ENCODE data around the gene MPPED1. TPM values are rescaled to one million over a fixed set of nuclear protein-coding genes. Genes with fewer than 3 reads are reported as not detected.

MPPED1 gene
- total and polyA plus RNA-seq, 4 experiments from 2014 or later = not detected

GRCh38 chr22:43393132-43393843 lies 18.5 kb upstream of the MPPED1 start:
- no peaks in the 10 kb centered on the region for H3K36me3 Mint-ChIP-seq

DNA sequence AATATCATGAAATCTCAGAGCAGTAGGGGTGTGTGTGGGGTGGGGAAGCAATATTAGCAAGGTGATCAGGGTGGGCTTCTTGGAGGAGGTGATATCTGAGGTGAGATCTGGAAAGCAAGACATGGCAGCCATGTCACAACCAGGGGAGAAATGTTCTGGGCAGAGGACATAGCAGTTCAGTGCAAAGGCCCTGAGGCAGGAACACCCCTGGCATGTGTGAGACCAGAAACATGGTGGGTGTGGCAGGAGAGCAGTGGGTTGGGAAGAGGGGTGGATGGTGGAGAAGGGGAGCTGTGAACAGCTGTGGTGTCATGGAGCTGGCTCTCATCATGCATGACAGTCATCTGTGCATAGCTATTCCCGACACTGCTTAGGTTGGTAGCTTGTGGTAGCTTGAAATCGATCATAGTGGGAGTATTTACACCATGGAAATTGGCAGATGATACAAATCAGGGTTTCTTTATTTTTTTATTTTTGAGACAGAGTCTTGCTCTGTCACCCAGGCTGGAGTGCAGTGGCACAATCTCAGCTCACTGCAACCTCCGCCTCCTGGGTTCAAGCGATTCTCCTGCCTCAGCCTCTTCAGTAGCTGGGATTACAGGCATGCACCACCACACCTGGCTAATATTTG lies 17.9 kb upstream of the MPPED1 start:
- Mint-ChIP-seq H3K9me3 (no peaks in the 10 kb centered on the region), H3K4me3 (no peak overlapping the region), H3K36me3 (no peaks in the 10 kb centered on the region), H3K4me1 (no peaks in the 10 kb centered on the region), H3K27ac (no peak overlapping the region), H3K27me3 (peaks cover 0 to 11% of the 10 kb centered on the region in 2 donors)
- ChIA-PET CTCF (ENCODE audit: partially characterized antibody) (interaction anchor here (1.6 kb wide), 1 partner anchor 8 kb away, joined by 6 read pairs; no protein-coding TSS in a partner anchor), POLR2A (ENCODE audit: partially characterized antibody) (no interaction called here)
- no peaks in the 10 kb centered on the region for H3K4me1 ChIP-seq (ENCODE audit: insufficient read depth, low read length)
- DNase-seq = no peak
- H3K36me3 ChIP-seq (ENCODE audit: insufficient read depth, low read length) = no peaks in the 10 kb centered on the region
- H3K4me3 ChIP-seq (ENCODE audit: low read length in 2 of 2) = no peak overlapping the region
- no peaks in the 10 kb centered on the region for H3K9me3 ChIP-seq (ENCODE audit: control insufficient read depth in 1 of 2, low read length in 2 of 2)
- H3K27me3 ChIP-seq (ENCODE audit: insufficient read depth, low read length) = no peaks in the 10 kb centered on the region
- intact Hi-C loops (cut with micrococcal nuclease) = no loop called here
- no peak overlapping the region for H3K27ac ChIP-seq (ENCODE audit: low read depth, low read length)

More at GRCh38 chr22:43393132-43393843, 18.5 kb upstream of the MPPED1 start:
- intact Hi-C loops (cut with micrococcal nuclease) = no loop called here
- H3K4me3 Mint-ChIP-seq = no peak overlapping the region
- Histone ChIP-seq H3K4me1 (ENCODE audit: insufficient read depth, low read length) (no peaks in the 10 kb centered on the region), H3K4me3 (ENCODE audit: low read length in 2 of 2) (no peak overlapping the region), H3K27ac (ENCODE audit: low read depth, low read length) (no peak overlapping the region), H3K27me3 (ENCODE audit: insufficient read depth, low read length) (no peaks in the 10 kb centered on the region), H3K36me3 (ENCODE audit: insufficient read depth, low read length) (no peaks in the 10 kb centered on the region), H3K9me3 (ENCODE audit: control insufficient read depth in 1 of 2, low read length in 2 of 2) (no peaks in the 10 kb centered on the region)
- H3K27ac Mint-ChIP-seq = no peak overlapping the region
- DNase-seq = no peak
- ChIA-PET CTCF (ENCODE audit: partially characterized antibody) (interaction anchor here (1.6 kb wide), 1 partner anchor 7 kb away, joined by 6 read pairs; no protein-coding TSS in a partner anchor), POLR2A (ENCODE audit: partially characterized antibody) (no interaction called here)
- H3K27me3 Mint-ChIP-seq = peaks cover under 1 to 5% of the 10 kb centered on the region in 2 donors
- no peaks in the 10 kb centered on the region for H3K4me1 Mint-ChIP-seq
- no peaks in the 10 kb centered on the region for H3K9me3 Mint-ChIP-seq

- DNase-seq = no peak
- Histone ChIP-seq H3K27ac (ENCODE audit: low read depth, low read length) (no peak overlapping the region), H3K4me1 (ENCODE audit: insufficient read depth, low read length) (no peaks in the 10 kb centered on the region), H3K36me3 (ENCODE audit: insufficient read depth, low read length) (no peaks in the 10 kb centered on the region), H3K9me3 (ENCODE audit: control insufficient read depth in 1 of 2, low read length in 2 of 2) (no peaks in the 10 kb centered on the region), H3K4me3 (ENCODE audit: low read length in 2 of 2) (no peak overlapping the region), H3K27me3 (ENCODE audit: insufficient read depth, low read length) (no peaks in the 10 kb centered on the region)
- ChIA-PET CTCF (ENCODE audit: partially characterized antibody) (interaction anchor here (1.6 kb wide), 1 partner anchor 9 kb away, joined by 6 read pairs; no protein-coding TSS in a partner anchor), POLR2A (ENCODE audit: partially characterized antibody) (no interaction called here)
- Mint-ChIP-seq H3K27me3 (peaks cover 0 to 11% of the 10 kb centered on the region in 2 donors), H3K27ac (no peak overlapping the region), H3K4me3 (no peak overlapping the region), H3K36me3 (no peaks in the 10 kb centered on the region), H3K9me3 (no peaks in the 10 kb centered on the region), H3K4me1 (no peaks in the 10 kb centered on the region)
- intact Hi-C loops (cut with micrococcal nuclease) = no loop called here
Measured at GRCh38 chr22:43395086-43395695, 16.6 kb upstream of the MPPED1 start.

GRCh38 chr22:43396321-43396933 lies 15.4 kb upstream of the MPPED1 start:
- CTCF ChIA-PET (ENCODE audit: partially characterized antibody) = interaction anchor here (1.3 to 1.5 kb wide), 2 partner anchors 8 to 32 kb away, joined by 3 to 4 read pairs; no protein-coding TSS in a partner anchor
- no peaks in the 10 kb centered on the region for H3K36me3 ChIP-seq (ENCODE audit: insufficient read depth, low read length)
- no peaks in the 10 kb centered on the region for H3K27me3 ChIP-seq (ENCODE audit: insufficient read depth, low read length)
- H3K27ac ChIP-seq (ENCODE audit: low read depth, low read length) = no peak overlapping the region
- DNase-seq = no peak
- Mint-ChIP-seq H3K27ac (no peak overlapping the region), H3K4me1 (no peaks in the 10 kb centered on the region), H3K27me3 (peaks cover 4 to 13% of the 10 kb centered on the region in 2 donors), H3K9me3 (peaks cover 0 to 1% (median 0%) of the 10 kb centered on the region in 8 donors), H3K4me3 (no peak overlapping the region), H3K36me3 (no peaks in the 10 kb centered on the region)
- H3K9me3 ChIP-seq (ENCODE audit: control insufficient read depth in 1 of 2, low read length in 2 of 2) = no peaks in the 10 kb centered on the region
- H3K4me3 ChIP-seq (ENCODE audit: low read length in 2 of 2) = no peak overlapping the region
- H3K4me1 ChIP-seq (ENCODE audit: insufficient read depth, low read length) = no peaks in the 10 kb centered on the region
- intact Hi-C loops (cut with micrococcal nuclease) = no loop called here
- POLR2A ChIA-PET (ENCODE audit: partially characterized antibody) = no interaction called here

- intact Hi-C loops (cut with micrococcal nuclease) = no loop called here
- Histone ChIP-seq H3K4me3 (ENCODE audit: low read length in 2 of 2) (no peak overlapping the region), H3K27me3 (ENCODE audit: insufficient read depth, low read length) (no peaks in the 10 kb centered on the region), H3K36me3 (ENCODE audit: insufficient read depth, low read length) (no peaks in the 10 kb centered on the region), H3K27ac (ENCODE audit: low read depth, low read length) (no peak overlapping the region), H3K4me1 (ENCODE audit: insufficient read depth, low read length) (no peaks in the 10 kb centered on the region), H3K9me3 (ENCODE audit: control insufficient read depth in 1 of 2, low read length in 2 of 2) (no peaks in the 10 kb centered on the region)
- H3K4me3 Mint-ChIP-seq = no peak overlapping the region
- no peak overlapping the region for H3K27ac Mint-ChIP-seq
- peaks cover 4 to 15% of the 10 kb centered on the region in 2 donors for H3K27me3 Mint-ChIP-seq
- no peaks in the 10 kb centered on the region for H3K4me1 Mint-ChIP-seq
- CTCF ChIA-PET (ENCODE audit: partially characterized antibody) = interaction anchor here (1.3 to 1.5 kb wide), 2 partner anchors 9 to 32 kb away, joined by 3 to 4 read pairs; no protein-coding TSS in a partner anchor
- H3K9me3 Mint-ChIP-seq = peaks cover 0 to 1% (median 0%) of the 10 kb centered on the region in 8 donors
- no peak for DNase-seq
- H3K36me3 Mint-ChIP-seq = no peaks in the 10 kb centered on the region
- POLR2A ChIA-PET (ENCODE audit: partially characterized antibody) = no interaction called here
Measured at GRCh38 chr22:43396934-43397457, 14.8 kb upstream of the MPPED1 start.

- CTCF ChIA-PET (ENCODE audit: partially characterized antibody) = interaction anchor here (1.3 to 1.5 kb wide), 2 partner anchors 10 to 31 kb away, joined by 3 to 4 read pairs; no protein-coding TSS in a partner anchor
Measured at GRCh38 chr22:43397766-43398165, 14.0 kb upstream of the MPPED1 start.

More at GRCh38 chr22:43397766-43398165, 14.0 kb upstream of the MPPED1 start:
- H3K27ac Mint-ChIP-seq = no peak overlapping the region
- H3K9me3 Mint-ChIP-seq = peaks cover 0 to 2% (median 0%) of the 10 kb centered on the region in 8 donors
- POLR2A ChIA-PET (ENCODE audit: partially characterized antibody) = no interaction called here
- H3K36me3 Mint-ChIP-seq = no peaks in the 10 kb centered on the region
- intact Hi-C loops (cut with micrococcal nuclease) = no loop called here
- no peaks in the 10 kb centered on the region for H3K4me1 ChIP-seq (ENCODE audit: insufficient read depth, low read length)
- no peak for DNase-seq
- H3K27me3 Mint-ChIP-seq = peaks cover 5 to 21% of the 10 kb centered on the region in 2 donors
- H3K9me3 ChIP-seq (ENCODE audit: control insufficient read depth in 1 of 2, low read length in 2 of 2) = no peaks in the 10 kb centered on the region
- no peaks in the 10 kb centered on the region for H3K27me3 ChIP-seq (ENCODE audit: insufficient read depth, low read length)
- H3K4me3 Mint-ChIP-seq = no peak overlapping the region
- H3K4me3 ChIP-seq (ENCODE audit: low read length in 2 of 2) = no peak overlapping the region
- H3K4me1 Mint-ChIP-seq = no peaks in the 10 kb centered on the region
- H3K27ac ChIP-seq (ENCODE audit: low read depth, low read length) = no peak overlapping the region
- H3K36me3 ChIP-seq (ENCODE audit: insufficient read depth, low read length) = no peaks in the 10 kb centered on the region

Data from CD4-positive, alpha-beta memory T cell (primary cell).